SW 1271 (cell line): ENCODE results near the gene ADCY7.

Experiments used
- DNase-seq, 2 experiments: peaks; one replicate each; lab custom pipeline; 2025; lab: John Stamatoyannopoulos, UW

Gene ADCY7

DNA sequence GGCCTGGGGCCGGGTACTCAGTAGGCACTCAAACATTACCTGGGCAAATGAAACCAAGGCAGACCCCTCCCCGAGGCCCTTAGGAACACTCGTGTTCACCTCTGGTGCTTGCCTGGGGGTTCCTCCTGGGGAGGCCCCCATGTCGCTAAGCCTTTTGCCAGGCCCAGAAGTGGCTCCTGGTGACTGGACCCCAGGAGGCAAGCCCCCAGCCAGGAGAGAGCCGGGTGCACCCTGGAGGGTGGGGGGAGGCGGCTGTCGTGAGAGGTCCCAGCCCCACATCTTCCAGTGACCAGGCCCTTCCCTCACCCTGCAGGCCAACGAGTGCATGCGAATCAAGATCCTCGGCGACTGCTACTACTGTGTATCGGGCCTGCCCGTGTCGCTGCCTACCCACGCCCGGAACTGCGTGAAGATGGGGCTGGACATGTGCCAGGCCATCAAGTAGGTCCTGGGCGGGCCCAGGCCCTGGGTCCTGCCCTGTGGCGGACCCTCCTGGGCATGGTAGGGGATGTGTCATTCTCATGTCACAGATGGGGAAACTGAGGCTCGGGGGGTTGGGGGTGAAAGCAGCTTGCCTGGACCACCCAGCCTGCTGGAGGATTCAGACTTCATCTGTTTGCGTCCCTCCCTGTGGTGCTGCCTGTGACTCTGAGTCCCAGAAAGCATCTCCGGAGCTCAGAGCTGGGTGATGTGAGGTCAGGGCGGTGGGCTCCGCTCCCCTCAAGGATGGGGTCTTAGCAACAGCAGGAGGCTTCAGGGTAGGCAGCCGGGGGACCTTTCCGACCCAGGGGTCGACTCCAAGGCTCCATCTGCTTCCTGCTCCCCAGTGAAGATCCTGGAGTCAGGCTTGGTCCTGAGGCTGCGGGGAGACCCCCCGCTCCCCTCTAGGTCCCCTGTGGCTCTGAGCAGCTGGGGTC is 32.5 kb downstream of the ADCY7 start:
- DNase-seq = no peak

DNA sequence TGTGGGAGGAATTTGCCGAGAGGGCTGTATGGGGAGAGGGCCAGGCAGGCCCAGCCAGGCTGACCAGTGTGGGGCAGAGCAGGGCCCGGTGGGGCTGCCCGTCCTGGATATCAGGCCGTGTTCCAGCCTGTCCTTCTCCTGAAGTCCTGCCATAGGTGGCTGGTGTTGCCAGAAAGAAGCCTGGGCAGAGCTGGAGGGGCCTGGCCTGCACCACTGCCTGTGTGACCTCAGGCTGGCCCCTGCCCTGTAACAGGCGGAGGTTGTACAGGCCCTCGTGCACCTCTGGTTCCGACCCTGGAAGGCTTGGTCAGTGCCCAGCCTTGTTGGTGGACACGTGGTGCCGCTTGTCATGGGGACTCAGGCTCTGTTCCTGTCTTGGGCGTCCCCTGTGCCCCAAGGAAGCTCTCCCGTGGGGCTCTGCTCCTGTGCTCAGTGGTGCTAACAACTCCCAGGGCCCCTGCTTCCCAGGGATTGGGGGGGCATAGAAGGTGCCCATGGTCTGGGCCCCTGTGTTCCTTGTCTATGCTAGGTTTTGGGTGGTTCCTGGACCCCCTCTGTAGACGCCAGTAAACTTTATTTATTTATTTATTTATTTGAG is 33.3 kb downstream of the ADCY7 start:
- no peak for DNase-seq

DNA sequence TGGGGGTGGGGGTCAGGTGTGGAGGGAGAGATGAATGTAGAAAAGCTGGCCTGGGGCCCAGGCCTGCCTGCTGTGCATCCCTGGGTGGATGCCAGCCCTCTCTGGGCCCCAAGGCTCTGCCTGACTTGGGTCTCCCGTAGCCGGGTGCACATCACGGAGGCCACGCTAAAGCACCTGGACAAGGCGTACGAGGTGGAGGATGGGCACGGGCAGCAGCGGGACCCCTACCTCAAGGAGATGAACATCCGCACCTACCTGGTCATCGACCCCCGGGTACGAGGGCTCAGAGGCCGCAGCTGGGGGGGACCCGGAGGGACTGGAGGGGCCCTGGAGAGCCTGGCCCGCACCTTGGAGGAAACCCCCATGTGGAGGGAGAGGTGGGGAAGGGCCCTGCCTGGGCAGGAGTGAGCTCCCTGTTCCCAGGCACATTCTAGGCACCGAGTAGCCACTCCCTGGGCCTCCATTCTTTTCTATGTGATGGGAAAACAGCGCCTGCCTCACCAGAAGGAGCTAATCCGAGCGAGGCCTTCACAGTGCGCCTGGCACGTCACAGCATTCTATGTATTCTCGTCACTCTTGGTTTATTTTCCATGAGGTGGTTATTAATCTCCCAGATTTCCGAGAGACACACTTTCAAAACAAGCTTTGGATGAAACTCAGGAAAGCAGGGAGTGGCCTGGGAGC is 34.7 kb downstream of the ADCY7 start:
- DNase-seq = no peak

DNA sequence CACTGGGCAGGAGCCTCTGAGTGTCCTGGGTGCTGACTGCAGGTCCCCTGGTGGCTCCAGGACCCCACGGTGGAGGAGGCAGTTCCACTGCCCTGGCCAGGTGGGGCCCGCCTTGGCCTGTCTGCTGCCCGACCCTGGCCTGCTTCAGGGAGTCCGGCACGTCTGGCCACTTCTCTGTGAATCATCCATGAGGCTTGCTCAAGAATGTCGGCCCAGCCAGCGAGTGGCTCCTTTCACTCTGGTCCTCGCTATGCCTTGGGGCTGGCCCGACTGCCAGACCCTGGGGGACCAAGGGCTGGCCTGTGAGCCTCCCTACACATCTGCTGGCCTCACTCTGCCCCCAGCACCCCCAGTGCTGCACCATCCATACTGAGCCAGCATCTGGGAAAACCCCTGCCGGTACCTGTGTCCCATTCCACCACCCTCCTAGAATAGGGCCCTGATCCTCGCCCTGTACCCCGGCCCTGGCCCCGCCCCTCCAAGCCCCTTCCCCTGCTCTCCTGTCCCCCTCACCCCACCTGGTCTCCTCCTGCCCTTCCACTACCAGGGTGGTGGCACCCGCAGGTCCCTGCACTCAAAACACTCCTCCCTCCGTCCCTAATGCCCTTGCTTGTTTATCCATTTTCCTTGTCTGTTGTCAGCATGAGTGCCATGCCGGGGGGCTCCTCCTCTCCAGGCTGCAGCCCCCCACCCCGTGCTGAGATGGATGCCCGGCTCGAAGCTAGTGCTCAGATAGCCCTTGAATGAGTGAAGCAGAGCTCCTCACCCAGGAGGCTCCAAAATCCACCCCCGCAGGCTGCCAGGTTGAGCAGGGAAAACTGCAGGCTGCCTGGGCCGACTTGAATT is 35.5 kb downstream of the ADCY7 start:
- no peak for DNase-seq

DNA sequence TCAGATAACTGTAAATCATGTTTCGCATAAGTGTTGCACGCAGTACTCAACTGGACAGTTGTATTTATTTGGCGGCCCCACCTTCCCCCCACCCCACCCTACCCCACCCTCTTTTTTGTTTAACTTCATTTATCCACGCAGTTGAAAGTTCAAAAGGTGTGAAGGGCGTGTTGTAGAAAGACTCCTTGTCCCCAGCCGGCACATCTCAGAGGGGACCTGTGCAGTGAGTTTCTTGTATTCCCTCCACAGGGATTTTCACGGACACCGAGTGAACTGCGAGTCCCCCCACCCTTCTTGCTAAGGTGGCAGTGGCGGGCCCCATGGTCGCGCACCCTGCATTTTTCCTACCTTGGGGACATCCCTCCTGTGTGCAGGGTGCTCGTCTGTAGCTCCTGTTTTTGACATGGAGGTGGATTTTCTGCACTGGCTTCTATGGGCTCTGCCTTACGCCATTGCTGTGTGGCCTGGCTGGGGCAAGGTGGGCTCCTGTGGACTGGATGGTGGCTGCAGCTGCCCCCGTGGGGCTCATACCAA is 36.2 kb downstream of the ADCY7 start:
- no peak for DNase-seq

DNA sequence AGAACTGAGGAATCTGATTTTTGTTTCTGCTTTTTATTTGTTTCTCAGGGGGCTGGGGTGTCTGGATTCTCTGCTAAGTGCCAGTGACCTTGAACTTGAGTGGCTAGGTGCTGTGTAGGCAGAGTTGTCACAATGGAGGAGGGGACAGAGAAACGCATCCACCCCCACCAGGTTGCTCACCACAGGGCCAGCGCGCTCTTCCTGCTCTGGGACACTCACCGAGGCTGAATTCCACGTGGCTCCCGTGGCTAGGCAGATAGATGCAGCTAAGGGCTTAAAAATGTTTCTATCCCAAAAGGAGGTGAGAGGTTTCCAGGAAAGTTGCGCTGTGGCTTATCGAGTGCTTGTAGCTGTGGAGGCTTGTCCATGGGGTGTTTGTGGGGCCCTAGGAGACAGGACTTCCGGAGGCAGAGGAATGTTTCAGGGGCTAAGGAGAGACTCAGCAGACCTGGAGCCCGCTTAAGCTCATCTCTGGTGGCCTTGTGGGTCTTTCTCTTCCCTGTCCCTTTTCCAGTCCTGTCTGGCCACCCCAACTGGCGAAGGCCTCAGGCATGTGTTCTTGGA is 36.8 kb downstream of the ADCY7 start:
- DNase-seq = no peak

DNA sequence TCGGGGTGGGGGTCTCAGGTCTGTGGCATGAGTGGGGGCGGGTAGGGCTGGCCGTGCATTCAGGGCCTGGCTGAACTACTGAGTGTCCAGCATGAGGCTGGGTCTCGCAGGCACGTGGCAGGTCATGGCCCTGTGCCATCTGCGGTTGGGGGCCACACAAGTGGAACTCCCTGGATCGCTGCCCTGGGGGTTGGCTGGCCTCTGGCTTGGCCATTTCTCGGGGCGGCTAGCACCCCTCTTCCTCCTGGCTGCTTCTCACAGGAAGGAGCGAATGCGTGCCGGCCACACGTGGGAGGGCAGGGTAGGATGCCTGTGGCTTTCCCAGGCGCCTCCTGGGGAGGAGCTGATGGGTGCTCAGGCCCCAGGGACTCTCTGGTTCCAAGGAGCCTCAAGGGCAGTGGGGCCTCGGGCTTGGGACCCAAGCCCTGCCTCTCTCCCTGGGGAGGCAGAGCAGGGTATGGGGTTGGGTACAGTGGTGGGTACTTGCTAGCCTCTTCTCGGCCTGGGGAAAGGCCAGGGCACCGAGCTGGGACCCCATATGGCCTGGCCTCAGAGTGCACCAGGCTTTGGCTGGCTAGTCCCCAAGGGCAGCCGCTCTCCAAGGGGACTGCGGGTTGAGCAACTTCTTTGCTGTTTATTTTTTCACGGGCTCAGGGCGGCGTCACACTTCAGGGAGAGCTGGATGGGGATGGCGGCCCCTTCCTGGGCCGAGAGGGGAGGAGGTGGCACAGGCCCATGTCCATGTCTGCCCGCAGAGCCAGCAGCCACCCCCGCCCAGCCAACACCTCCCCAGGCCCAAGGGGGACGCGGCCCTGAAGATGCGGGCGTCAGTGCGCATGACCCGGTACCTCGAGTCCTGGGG is 37.5 kb downstream of the ADCY7 start:
- DNase-seq = no peak

DNA sequence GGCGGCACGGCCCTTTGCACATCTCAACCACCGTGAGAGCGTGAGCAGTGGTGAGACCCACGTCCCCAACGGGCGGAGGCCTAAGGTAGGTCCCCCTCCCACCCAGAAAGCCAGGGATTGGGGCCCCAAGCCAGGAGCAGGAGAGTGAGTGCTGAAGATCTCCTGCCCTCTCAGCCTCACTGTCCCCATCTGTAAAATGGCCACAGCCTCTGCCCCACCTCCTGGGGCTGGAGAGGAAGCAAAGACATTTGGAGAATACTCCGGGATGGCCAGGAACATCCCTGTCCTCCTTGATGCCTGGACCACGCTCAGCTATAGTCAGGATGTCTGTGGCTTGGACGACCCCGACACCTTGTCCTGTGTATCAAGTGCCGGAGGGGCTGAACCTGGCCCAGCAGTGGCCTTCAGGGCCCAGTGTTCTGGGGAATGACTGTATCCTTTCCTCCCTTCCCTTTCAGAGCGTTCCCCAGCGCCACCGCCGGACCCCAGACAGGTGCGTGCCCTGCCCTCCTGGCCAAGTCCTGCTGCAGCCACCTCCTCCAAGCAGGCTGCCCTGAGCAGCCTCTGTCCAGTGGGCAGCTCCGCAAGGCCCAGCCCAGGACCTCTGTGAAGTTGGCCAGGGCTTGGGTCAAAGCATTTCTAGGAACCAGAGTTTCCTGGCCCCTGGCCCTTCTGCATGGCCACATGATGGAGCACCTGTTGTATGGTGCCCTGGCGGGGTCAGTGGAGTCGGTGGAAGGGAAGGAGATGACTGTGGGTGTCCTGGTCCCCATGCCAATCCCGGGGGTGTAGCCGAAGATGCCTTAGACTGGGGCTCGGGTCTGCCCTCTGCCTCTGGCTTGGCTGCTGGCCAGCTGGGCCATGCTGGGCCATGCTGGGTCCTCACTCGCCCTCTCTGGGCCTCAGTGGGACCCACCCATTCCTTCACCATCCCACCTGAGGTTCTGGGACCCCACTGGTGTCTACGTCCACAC is 38.4 kb downstream of the ADCY7 start:
- DNase-seq = no peak

DNA sequence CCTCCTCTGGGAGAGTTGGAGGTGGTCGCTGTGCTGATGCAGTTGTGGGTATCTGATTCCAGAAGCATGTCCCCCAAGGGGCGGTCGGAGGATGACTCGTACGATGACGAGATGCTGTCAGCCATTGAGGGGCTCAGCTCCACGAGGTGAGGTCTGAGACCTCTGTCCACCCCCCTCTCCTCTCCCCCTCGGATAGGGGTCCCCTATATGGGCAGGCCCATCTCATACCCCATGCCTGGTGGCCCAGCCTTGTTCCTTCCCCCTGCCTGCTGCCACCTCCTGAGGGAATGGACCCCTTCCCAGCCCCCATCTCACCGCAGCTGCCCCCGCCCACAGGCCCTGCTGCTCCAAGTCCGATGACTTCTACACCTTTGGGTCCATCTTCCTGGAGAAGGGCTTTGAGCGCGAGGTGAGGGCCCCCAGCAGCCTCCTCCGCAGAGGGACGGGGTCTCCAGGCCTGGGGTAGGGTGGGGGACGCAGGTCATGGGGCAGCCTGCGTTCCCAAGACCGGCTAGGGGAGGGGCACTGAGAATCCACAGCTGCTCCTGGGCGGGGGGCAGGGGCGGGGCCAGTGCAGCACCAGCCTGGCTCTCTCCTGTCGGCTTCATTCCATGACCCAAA is 39.2 kb downstream of the ADCY7 start:
- no peak for DNase-seq

DNA sequence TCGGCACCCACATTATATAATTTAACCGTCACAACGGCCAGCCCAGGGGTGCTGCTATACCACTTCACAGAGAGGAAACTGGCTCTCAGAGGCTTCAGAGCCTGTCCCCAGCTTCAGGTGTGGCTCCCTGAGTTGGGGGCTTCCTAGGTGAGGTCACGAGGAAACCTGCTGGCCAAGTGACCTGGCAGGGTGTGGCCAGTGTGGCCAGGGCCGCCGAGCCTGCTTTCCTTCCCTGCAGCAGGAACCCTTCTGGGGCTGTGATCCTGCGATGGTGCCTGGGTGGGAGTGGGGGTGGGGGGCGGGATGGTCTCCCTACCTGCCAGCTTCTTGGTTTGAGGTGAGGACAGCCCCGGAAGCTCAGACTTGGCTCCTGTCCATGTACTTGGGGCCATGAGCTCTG is 39.9 kb downstream of the ADCY7 start:
- DNase-seq = no peak

DNA sequence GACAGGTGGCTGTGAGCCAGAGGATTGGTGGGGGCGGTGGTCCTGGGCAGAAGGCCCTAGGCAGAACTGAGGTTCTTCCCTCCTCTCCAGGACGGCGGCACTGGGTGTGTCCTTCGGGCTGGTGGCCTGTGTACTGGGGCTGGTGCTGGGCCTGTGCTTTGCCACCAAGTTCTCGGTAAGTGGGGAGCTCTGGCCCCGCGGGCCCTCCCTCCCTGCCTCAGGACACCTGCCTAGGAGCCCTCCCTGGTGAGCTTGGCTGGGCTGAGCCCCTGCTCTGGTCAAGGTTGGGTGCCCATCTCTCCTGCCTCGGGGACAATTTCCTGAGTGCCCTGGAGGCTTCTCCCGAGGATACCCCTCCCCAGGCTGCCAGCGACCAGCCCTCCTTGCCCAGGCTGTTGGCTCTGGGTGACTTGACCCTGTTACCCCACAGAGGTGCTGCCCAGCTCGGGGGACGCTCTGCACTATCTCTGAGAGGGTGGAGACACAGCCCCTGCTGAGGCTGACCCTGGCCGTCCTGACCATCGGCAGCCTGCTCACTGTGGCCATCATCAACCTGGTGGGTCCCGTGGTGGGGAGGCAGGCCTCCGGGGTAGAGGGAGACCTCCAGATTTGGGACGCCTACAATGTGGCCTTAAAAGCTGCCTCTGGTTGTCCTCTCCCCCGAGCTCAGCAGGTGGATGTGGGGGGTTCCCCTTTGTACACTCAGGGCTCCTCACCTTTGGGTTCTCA is 42.0 kb downstream of the ADCY7 start:
- no peak for DNase-seq

DNA sequence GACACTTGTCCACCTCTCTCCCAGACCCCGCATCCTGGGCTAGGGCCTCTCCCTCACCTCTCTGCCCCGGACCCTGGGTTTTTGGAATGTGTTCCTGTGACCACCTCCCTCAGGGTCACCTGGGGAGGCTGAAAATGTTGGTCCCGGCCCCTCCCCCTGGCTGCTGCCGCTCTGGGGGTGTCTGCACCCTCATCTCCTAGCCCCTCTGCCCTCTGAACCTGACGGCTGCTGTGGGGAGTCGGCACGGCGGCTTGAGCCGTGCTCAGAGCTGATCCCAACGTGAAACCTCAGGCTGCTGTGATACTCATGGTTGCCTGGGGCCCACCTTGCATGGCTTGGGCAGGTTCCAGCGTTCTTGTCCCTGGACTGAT is 42.8 kb downstream of the ADCY7 start:
- DNase-seq = no peak

DNA sequence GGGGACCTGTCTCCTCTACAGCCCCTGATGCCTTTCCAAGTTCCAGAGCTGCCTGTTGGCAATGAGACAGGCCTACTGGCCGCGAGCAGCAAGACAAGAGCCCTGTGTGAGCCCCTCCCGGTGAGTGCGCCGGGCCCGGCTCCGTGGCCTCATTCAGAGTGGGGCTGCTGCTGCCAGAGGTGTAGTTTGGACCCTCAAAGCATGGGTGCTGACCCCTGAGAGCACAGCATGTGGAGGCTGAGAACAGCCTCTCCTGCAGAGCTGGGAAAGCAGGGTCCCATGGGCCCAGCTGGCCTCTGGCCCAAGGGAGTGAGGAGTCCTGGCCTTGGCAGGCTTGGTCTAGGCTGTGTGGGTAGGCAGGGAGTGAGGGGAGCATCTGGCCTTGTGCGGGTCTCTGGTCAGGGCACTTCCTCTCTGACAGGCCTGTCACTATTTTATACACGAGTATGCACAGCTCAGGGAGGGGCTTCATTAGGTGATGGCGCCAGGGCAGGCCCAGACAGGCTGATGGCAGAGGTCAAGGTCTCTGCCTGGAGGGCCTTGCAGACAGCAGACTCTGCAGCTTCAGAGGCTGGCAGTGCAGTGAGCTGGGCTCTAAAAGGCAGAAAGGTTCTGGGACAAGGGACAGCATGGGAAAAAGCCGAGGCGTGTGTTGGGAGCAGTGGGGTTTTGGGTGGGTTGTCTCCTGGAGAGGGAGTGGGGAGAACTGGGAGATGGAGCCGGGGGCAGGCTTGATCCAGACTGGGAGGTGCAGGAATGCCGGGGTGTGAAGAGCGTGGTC is 43.4 kb downstream of the ADCY7 start:
- DNase-seq = no peak

DNA sequence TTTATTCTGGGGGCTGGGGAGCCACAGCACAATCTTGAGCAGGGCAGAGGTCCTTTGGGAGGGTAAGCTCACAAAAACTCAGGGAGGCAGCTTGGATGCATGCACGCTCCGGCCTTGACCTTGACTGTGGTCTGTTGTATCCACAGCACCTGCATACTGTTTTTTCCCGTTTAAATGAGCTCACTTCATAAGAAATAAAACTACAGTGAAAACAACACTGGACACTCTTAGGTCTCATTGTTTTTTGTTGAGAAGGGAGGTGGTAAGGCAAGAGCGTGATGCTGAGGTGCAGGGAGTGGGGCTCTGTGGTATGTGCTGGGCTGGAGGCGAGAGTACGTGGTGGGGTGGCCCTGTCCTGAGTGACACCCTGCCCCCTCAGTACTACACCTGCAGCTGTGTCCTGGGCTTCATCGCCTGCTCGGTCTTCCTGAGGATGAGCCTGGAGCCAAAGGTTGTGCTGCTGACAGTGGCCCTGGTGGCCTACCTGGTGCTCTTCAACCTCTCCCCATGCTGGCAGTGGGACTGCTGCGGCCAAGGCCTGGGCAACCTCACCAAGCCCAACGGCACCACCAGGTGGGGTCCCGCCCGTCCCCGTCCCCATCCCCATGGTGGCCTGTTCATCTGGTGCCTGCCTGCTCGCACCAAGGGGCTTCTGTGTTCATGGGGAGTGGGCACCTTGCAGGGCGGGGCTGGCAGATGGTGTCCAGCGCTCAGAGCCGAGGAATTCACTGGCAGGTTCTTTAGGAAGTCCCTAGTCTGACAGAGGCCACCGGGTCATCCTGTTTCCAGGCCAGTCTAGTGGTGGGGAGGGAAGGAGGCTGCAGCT is 44.2 kb downstream of the ADCY7 start:
- no peak for DNase-seq

DNA sequence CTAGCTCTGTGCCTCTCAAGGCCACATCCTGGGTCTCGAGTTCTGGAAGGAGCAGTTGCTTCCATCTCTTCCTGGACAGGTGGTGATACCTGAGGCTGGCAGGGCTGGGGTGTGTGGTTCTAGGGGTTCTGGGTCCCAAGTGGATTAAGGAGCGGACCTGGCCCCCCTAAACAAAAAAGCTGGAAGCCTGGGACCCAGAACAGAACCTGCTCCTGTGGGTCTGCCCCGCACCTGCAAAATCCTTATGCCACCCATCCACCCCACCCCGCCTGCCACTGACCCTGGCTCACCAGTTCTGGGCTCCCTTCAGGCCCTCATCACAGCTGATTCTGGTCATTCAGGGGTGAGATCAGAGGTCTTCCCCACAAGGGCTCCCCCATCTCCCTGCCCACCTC is 44.8 kb downstream of the ADCY7 start:
- DNase-seq = no peak

DNA sequence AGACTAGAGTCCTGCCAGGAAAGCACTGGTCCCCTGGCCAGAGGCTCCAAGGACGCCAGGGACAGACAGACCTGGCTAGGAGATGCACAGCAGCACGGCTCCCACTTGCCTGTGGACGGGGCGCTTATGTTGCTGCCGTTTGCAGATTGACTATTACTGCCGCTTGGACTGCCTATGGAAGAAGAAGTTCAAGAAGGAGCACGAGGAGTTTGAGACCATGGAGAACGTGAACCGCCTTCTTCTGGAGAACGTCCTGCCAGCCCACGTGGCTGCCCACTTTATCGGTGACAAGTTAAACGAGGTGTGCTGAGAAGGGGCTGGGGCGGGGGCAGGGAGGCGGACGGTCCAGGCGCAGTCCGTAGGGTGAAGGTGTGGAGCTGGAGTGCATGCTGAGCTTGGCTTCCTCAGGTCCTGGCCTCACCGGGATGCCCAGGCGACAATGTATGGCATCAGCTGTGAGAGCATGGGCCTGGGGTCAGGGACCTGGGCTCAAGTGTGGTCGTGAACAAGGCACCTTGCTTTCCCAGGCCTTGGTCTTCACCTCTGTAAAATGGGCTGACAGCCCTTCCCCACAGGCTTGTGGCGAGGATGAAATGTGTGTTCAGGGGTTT is 45.6 kb downstream of the ADCY7 start:
- DNase-seq = no peak
